Liver (tissue), 9 donors: ENCODE measurements around the gene DISP3. TPM values are rescaled to one million over a fixed set of nuclear protein-coding genes. Genes with fewer than 3 reads are reported as not detected.

Experiments used
- DNase-seq: peaks from one replicate; pipeline ENCODE4 v3.0.0-alpha.2; 2017; ENCODE audit warnings: low spot score
- H3K27ac ChIP-seq, 2 donors: one replicate each; pipeline ENCODE4 v1.7.0; 2013; ENCODE audit warnings: inconsistent platforms in 2 of 2, low read length in 2 of 2, control low read depth in 1 of 2, low read depth in 1 of 2, mild to moderate bottlenecking in 1 of 2
- H3K27me3 ChIP-seq, 4 donors: one replicate each; pipeline versions ENCODE4 v1.6.1 to v1.7.0; 2013; ENCODE audit warnings: low read length in 3 of 4, inconsistent platforms in 1 of 4, mild to moderate bottlenecking in 1 of 4, moderate library complexity in 1 of 4; ENCODE audit not compliant: control insufficient read depth in 4 of 4, insufficient read depth in 4 of 4
- H3K36me3 ChIP-seq, 4 donors: one replicate each; pipeline versions ENCODE4 v1.6.1 to v1.7.0; 2013; ENCODE audit warnings: low read length in 3 of 4, mild to moderate bottlenecking in 3 of 4, low read depth in 1 of 4, moderate library complexity in 1 of 4; ENCODE audit not compliant: control insufficient read depth in 4 of 4, insufficient read depth in 3 of 4
- H3K4me1 ChIP-seq, 4 donors: one replicate each; pipeline versions ENCODE4 v1.6.1 to v1.7.0; 2013; ENCODE audit warnings: low read length in 3 of 4, mild to moderate bottlenecking in 3 of 4, moderate library complexity in 1 of 4; ENCODE audit not compliant: control insufficient read depth in 4 of 4, insufficient read depth in 4 of 4
- H3K4me3 ChIP-seq, 3 donors: one replicate each; pipeline versions ENCODE4 v1.6.1 to v1.7.0; 2013; ENCODE audit warnings: low read length in 3 of 3, control low read depth in 1 of 3, low read depth in 1 of 3, mild to moderate bottlenecking in 1 of 3
- H3K9ac ChIP-seq, 2 donors: one replicate each; pipeline ENCODE4 v1.7.0; 2013; ENCODE audit warnings: low read length in 2 of 2, mild to moderate bottlenecking in 2 of 2, moderate library complexity in 2 of 2, control low read depth in 1 of 2, low read depth in 1 of 2
- H3K9me3 ChIP-seq, 4 donors: one replicate each; pipeline versions ENCODE4 v1.6.1 to v1.7.0; 2013; ENCODE audit warnings: low read length in 3 of 4; ENCODE audit not compliant: control insufficient read depth in 4 of 4
- FOXA1 ChIP-seq: IDR thresholded peaks from 2 replicates; pipeline ENCODE4 v1.6.1; 2016; ENCODE audit warnings: antibody characterized with exemption
- FOXA2 ChIP-seq: IDR thresholded peaks from 2 replicates; pipeline ENCODE4 v1.6.1; 2016; ENCODE audit warnings: antibody characterized with exemption
- HNF4A ChIP-seq, 2 donors: conservative IDR thresholded peaks; 2 replicates each; pipeline ENCODE4 v1.6.1; 2016; ENCODE audit warnings: antibody characterized with exemption in 2 of 2, mild to moderate bottlenecking in 2 of 2
- HNF4G ChIP-seq: IDR thresholded peaks from 2 replicates; pipeline ENCODE4 v1.6.1; 2016; ENCODE audit warnings: antibody characterized with exemption
- MAX ChIP-seq: IDR thresholded peaks from 2 replicates; pipeline ENCODE4 v1.6.1; 2016; ENCODE audit warnings: antibody characterized with exemption
- NR2F2 ChIP-seq: IDR thresholded peaks from 2 replicates; pipeline ENCODE4 v1.6.1; 2016; ENCODE audit warnings: antibody characterized with exemption
- RAD21 ChIP-seq, 2 donors: IDR thresholded peaks; 2 replicates each; pipeline ENCODE4 v1.6.1; 2016; ENCODE audit warnings: antibody characterized with exemption in 2 of 2, mild to moderate bottlenecking in 2 of 2
- REST ChIP-seq: IDR thresholded peaks from 2 replicates; pipeline ENCODE4 v1.6.1; 2016; ENCODE audit warnings: antibody characterized with exemption, mild to moderate bottlenecking
- SP1 ChIP-seq: IDR thresholded peaks from 2 replicates; pipeline ENCODE4 v1.6.1; 2018; ENCODE audit warnings: antibody characterized with exemption, mild to moderate bottlenecking
- TAF1 ChIP-seq: conservative IDR thresholded peaks from 2 replicates; pipeline ENCODE4 v1.6.1; 2016; ENCODE audit warnings: antibody characterized with exemption, mild to moderate bottlenecking
- YY1 ChIP-seq: IDR thresholded peaks from 2 replicates; pipeline ENCODE4 v1.6.1; 2016; ENCODE audit warnings: antibody characterized with exemption, mild to moderate bottlenecking
- WGBS: extraction: QIAGEN DNeasy Blood & Tissue Kit; methylation state at CpG from one replicate; pipeline ENCODE4 v1.1.7; 2013; 5-methylcytosine and 5-hydroxymethylcytosine counted together
- polyA plus RNA-seq, 2 donors: library from polyadenylated mRNA; stranded (reverse) in 1 of 2; unstranded in 1 of 2; fragments of 200-250 nt in 1 of 2; fragments of >200 nt in 1 of 2; fragmentation: Nextera tagmentation in 1 of 2; extraction: Ambion mirVana in 1 of 2; gene quantifications; one replicate each; pipeline versions ENCODE4 v1.2.1 to v1.2.3, GENCODE V29; 2013 to 2015
- total RNA-seq, 2 donors: library from RNA; depleted of rRNA; stranded (reverse); fragments of >200 nt; gene quantifications; one replicate each; pipeline ENCODE4 v1.2.3, GENCODE V29; 2014
- TF ChIP-seq, protein P1 (sequence below): fragments of 150-350 bp; IDR thresholded peaks from 2 replicates; pipeline ENCODE4 v1.5.1; 2017; ENCODE audit warnings: improper control_type of control experiment, low read depth, low read length; ENCODE audit not compliant: missing input control
- TF ChIP-seq, protein P2 (sequence below): IDR thresholded peaks from 2 replicates; pipeline ENCODE4 v1.6.1; 2016; ENCODE audit warnings: antibody characterized with exemption
- donor health status: healthy.
- donor health status: healthy.
- donor health status: healthy.
- donor health status: healthy.
- donor health status: healthy.

The DISP3 gene
- total and polyA plus RNA-seq, 4 donors = 0.02 to 0.08 TPM; not detected in 2

- TF ChIP-seq, protein P1, sequence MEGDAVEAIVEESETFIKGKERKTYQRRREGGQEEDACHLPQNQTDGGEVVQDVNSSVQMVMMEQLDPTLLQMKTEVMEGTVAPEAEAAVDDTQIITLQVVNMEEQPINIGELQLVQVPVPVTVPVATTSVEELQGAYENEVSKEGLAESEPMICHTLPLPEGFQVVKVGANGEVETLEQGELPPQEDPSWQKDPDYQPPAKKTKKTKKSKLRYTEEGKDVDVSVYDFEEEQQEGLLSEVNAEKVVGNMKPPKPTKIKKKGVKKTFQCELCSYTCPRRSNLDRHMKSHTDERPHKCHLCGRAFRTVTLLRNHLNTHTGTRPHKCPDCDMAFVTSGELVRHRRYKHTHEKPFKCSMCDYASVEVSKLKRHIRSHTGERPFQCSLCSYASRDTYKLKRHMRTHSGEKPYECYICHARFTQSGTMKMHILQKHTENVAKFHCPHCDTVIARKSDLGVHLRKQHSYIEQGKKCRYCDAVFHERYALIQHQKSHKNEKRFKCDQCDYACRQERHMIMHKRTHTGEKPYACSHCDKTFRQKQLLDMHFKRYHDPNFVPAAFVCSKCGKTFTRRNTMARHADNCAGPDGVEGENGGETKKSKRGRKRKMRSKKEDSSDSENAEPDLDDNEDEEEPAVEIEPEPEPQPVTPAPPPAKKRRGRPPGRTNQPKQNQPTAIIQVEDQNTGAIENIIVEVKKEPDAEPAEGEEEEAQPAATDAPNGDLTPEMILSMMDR = no peak
These were observed 22.9 kb upstream of the DISP3 start (continued) for GRCh38 chr1:11455967-11456570.

DNA sequence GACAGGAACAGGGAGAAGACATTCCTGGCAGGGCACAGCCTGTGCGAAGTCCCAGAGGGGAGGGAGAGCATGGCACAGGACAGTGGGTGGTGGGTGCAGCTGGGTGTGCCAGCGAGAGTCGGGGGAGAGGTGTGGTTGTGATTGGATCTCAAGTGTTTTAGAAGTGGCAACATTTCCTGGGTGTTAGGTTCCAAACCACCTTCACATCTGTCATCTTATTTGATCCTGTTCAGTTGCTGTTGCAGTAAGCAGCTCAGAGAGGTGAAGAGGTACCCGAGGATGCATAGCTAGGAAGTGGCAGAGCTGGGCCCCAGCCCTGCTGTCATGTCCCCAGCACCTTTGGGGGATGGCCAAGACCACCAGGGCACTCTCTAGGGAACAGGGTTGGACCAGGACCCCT, 22.0 kb upstream of the DISP3 start:
- Histone ChIP-seq H3K36me3 (no peaks in the 10 kb centered on the region), H3K27ac (no peak overlapping the region), H3K4me1 (no peaks in the 10 kb centered on the region), H3K27me3 (peaks cover 0 to 5% (median 0%) of the 10 kb centered on the region in 4 donors), H3K9me3 (no peaks in the 10 kb centered on the region), H3K9ac (no peak overlapping the region), H3K4me3 (no peak overlapping the region)
- DNase-seq = no peak
- TF ChIP-seq FOXA2 (no peak), HNF4G (no peak), RAD21 (IDR thresholded peaks at IDR 0.05) (no peak), NR2F2 (no peak), YY1 (no peak), TAF1 (no peak), SP1 (no peak), FOXA1 (no peak), HNF4A (conservative IDR thresholded peaks at IDR 0.05) (no peak)
- WGBS = 76% methylated on average over 4 of the region's 4 CpGs

GRCh38 chr1:11458811-11459275, 20.1 kb upstream of the DISP3 start:
- Histone ChIP-seq H3K27ac (no peak overlapping the region), H3K27me3 (peaks cover 0 to 5% (median 0%) of the 10 kb centered on the region in 4 donors), H3K4me1 (no peaks in the 10 kb centered on the region), H3K9ac (no peak overlapping the region), H3K9me3 (no peaks in the 10 kb centered on the region), H3K4me3 (no peak overlapping the region), H3K36me3 (no peaks in the 10 kb centered on the region)
- TF ChIP-seq FOXA1 = no peak
- TF ChIP-seq, protein P2, sequence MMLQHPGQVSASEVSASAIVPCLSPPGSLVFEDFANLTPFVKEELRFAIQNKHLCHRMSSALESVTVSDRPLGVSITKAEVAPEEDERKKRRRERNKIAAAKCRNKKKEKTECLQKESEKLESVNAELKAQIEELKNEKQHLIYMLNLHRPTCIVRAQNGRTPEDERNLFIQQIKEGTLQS = no peak
- TF ChIP-seq NR2F2 = no peak
- TF ChIP-seq MAX = no peak
- no peak for TF ChIP-seq REST
- 61% methylated on average over 15 of the region's 15 CpGs for WGBS
- DNase-seq = no peak
